Keratinocyte (primary cell): ENCODE data around the gene ZEB1.

ENCODE experiments used
- EZH2 ChIP-seq: IDR thresholded peaks from one replicate; pipeline ENCODE4 v1.6.1; 2012; ENCODE audit warnings: inconsistent platforms, mild to moderate bottlenecking, low read length, moderate library complexity
- TF ChIP-seq, protein P1 (sequence below), 3 experiments: IDR thresholded peaks in 1 of 3; conservative IDR thresholded peaks in 1 of 3; optimal IDR thresholded peaks in 1 of 3; 2 replicates in 2 of 3; 3 replicates in 1 of 3; pipeline versions ENCODE3 to v1.5.1; 2011; ENCODE audit warnings: low read length in 3 of 3, mild to moderate bottlenecking in 3 of 3, moderate library complexity in 2 of 3, control low read depth in 1 of 3, inconsistent platforms in 1 of 3; ENCODE audit not compliant: insufficient read depth in 2 of 3; ENCODE audit errors: extremely low read depth in 1 of 3

DNA sequence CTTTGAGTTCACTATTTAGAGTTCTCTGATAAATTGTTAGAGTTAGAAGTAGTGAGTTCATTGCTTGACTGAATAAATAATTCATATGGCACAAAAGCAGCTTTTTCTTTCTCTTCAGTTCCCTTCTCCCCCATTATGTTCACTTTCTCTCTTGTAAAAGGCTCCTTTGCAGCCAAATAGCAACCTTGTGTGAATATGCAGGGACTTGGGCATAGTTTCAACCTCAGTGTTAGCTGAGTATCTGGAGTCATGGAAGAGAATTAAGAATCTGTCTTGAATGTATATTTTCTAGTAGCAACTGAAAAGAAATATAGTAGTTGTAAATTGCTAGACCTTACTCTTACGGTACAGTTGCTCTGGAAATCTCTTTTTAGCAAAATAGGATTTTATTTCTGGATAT lies 31.9 kb downstream of the ZEB1 start:
- TF ChIP-seq, protein P1, sequence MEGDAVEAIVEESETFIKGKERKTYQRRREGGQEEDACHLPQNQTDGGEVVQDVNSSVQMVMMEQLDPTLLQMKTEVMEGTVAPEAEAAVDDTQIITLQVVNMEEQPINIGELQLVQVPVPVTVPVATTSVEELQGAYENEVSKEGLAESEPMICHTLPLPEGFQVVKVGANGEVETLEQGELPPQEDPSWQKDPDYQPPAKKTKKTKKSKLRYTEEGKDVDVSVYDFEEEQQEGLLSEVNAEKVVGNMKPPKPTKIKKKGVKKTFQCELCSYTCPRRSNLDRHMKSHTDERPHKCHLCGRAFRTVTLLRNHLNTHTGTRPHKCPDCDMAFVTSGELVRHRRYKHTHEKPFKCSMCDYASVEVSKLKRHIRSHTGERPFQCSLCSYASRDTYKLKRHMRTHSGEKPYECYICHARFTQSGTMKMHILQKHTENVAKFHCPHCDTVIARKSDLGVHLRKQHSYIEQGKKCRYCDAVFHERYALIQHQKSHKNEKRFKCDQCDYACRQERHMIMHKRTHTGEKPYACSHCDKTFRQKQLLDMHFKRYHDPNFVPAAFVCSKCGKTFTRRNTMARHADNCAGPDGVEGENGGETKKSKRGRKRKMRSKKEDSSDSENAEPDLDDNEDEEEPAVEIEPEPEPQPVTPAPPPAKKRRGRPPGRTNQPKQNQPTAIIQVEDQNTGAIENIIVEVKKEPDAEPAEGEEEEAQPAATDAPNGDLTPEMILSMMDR (optimal IDR thresholded peaks at IDR 0.05 in 1 of 3, IDR thresholded peaks at IDR 0.05 in 1 of 3, conservative IDR thresholded peaks at IDR 0.05 in 1 of 3; ENCODE audit: extremely low read depth in 1 of 3, insufficient read depth in 2 of 3, low read length in 3 of 3) = no peak
- TF ChIP-seq EZH2 = no peak
